ENCODE data around the gene SLC2A6.

Gene SLC2A6

DNA sequence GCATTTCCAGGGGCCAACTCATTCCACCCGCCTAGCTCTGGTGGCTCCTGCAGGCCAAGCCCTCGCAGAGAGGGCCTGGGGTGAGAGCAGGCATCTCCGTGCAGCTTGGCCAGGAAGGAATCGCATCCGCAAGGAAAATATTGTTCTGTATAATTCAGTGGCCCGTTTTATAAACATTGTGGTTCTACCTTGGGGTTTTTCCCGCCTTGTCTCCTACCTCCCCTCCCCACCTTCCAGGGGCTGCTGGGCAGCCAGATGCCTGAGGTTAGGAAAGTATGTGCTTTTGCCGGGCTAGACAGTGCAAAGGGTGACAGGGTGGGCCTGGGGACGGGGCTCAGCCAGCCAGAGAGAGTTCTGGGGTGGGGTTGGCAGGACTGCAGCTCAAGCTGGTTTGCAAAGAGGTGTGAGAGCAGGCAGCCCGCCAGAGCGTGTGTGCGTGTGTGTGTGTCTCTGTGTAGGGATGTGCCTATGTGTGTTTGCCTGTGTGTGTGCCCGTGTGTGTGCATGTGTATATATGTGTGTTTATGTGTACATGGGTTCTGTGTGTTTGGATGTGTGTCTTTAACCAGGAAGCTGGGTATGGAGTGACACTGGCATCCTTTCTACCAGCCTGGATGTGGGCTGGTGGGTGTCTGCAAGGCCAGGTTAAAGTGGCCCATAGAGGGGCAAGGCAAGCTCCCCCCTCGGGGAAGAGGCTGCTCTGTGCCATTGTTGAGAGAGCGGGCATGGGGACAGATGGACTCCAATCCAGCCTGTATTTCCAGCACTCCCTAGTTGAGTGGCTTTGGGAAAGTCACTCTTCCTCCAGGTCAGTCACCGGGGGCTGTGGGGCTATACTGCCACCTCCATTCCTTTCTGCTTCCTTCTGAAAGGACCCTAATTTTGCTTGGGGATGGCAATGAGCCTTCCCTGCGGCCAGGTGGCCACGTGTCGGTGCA is 10.6 kb upstream of the SLC2A6 start:
- Histone ChIP-seq H3K9me3 (no peaks in the 10 kb centered on the region), H3K27ac (no peak overlapping the region), H3K4me3 (no peak overlapping the region), H3K36me3 (no peaks in the 10 kb centered on the region), H3K27me3 (peaks cover 0 to 30% of the 10 kb centered on the region in 2 donors), H3K4me1 (peaks cover 7 to 36% (median 19%) of the 10 kb centered on the region in 4 donors)
- DNase-seq = no peak
- TF ChIP-seq, protein P1, sequence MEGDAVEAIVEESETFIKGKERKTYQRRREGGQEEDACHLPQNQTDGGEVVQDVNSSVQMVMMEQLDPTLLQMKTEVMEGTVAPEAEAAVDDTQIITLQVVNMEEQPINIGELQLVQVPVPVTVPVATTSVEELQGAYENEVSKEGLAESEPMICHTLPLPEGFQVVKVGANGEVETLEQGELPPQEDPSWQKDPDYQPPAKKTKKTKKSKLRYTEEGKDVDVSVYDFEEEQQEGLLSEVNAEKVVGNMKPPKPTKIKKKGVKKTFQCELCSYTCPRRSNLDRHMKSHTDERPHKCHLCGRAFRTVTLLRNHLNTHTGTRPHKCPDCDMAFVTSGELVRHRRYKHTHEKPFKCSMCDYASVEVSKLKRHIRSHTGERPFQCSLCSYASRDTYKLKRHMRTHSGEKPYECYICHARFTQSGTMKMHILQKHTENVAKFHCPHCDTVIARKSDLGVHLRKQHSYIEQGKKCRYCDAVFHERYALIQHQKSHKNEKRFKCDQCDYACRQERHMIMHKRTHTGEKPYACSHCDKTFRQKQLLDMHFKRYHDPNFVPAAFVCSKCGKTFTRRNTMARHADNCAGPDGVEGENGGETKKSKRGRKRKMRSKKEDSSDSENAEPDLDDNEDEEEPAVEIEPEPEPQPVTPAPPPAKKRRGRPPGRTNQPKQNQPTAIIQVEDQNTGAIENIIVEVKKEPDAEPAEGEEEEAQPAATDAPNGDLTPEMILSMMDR (IDR thresholded peaks at IDR 0.05) = no peak
- intact Hi-C loops (cut with DNase I; ENCODE audit: low total_unique reads) = loop anchor here (2.0 to 10.0 kb wide), 3 partner anchors 155 to 307 kb away; partner anchors contain the start of gene SURF6

DNA sequence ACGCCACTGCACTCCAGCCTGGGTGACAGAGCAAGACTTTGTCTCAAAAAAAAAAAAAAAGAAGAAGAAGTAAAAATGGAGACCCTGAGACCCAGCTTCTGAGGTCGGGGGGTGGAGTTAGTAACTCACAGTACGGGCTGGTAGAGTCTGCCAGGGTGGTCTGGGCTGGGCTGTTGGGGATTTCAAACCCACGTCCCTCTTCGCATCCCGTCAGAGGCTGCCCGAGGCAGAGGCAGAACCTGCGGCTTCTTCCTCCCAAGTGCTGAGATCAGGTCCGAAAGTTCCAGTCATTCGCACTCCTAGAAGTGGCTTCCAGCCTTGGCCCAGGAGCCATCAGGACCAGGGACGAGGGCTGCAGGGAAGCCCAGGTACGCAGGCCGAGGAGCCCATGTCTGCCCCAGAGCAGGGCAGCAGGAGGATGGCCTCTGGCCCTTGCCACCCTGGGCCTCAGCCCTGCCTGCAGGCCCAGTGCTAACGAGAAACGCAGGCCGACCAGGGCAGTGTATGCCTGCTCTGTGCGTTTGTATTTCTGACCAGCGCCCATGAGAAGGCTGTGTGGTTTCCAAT is 9.9 kb upstream of the SLC2A6 start:
- Histone ChIP-seq H3K4me3 (no peak overlapping the region), H3K36me3 (no peaks in the 10 kb centered on the region), H3K27ac (no peak overlapping the region), H3K4me1 (peaks cover 7 to 36% (median 19%) of the 10 kb centered on the region in 4 donors), H3K27me3 (peaks cover 0 to 34% of the 10 kb centered on the region in 2 donors), H3K9me3 (no peaks in the 10 kb centered on the region)
- DNase-seq = no peak
- intact Hi-C loops (cut with DNase I; ENCODE audit: low total_unique reads) = loop anchor here (5.0 to 10.0 kb wide), 2 partner anchors 154 to 306 kb away; partner anchors contain the start of gene SURF6
- TF ChIP-seq, protein P1 (IDR thresholded peaks at IDR 0.05) = no peak

DNA sequence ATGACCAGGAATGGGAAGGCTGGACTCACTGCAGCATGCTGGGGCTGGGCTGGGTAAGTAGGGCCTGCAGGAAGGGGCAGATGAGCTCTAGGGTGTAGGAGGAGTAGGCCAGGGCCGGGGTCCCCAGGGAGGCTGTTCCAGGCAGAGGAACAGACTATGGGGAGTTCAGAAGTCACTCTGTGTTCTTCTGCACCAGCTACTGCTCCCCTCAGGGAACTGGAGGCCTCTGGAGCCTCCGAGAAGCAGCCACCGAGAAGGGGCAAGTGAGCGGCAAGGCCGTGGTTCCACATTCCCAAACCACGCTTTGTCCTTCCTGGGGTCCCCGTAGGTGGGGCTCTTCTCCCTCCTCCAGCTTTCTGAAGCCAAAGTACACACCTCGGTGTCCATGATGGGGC is 8.4 kb upstream of the SLC2A6 start:
- H3K36me3 ChIP-seq = no peaks in the 10 kb centered on the region
- DNase-seq = no peak
- H3K4me1 ChIP-seq = peaks cover 7 to 24% (median 11%) of the 10 kb centered on the region in 4 donors
- H3K9me3 ChIP-seq = no peaks in the 10 kb centered on the region
- peaks cover 0 to 34% of the 10 kb centered on the region in 2 donors for H3K27me3 ChIP-seq
- intact Hi-C loops (cut with DNase I; ENCODE audit: low total_unique reads) = loop anchor here (5.0 to 10.0 kb wide), 2 partner anchors 153 to 305 kb away; partner anchors contain the start of gene SURF6
- H3K4me3 ChIP-seq = no peak overlapping the region
- H3K27ac ChIP-seq = no peak overlapping the region
- TF ChIP-seq, protein P1 (IDR thresholded peaks at IDR 0.05) = no peak

DNA sequence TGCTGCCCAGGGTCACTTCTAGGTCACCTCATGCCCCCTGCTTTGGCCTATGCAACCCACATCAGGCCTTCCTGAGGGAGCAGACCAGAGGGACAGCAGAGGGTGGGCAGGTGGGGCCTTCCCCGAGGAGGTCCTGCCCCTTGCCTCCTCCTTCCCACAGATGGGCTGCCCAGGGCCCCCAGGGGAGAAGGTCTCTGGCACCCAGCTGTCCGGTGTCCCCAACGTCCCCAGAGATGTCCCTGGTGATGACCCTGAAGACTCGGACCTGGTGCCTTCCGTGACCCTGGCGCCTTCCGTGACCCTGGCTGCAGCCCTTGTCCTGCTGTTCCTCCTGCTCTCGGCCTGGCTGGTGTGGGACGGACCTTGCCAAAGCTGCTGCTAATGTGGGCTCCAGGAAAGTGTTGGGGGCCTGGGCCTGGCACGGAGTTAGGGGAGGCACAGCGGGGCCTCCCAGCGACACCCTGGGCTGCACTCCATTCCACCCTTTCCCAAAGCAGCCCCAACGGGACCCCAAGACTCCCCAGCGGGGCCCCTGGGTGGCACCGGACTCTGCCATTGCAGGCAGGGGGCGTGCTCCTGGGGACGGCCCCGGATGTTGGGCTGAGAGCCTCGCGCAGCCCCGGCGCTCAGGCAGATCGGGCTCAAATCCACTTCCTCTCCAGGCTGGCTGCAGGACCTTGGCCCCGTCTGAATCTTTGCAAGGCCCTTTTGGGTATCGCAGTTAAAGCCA is 6.8 kb upstream of the SLC2A6 start:
- no peak overlapping the region for H3K27ac ChIP-seq
- H3K27me3 ChIP-seq = peaks cover 0 to 34% of the 10 kb centered on the region in 2 donors
- no peak overlapping the region for H3K4me3 ChIP-seq
- H3K9me3 ChIP-seq = no peaks in the 10 kb centered on the region
- peaks cover 0 to 11% (median 0%) of the 10 kb centered on the region in 4 donors for H3K4me1 ChIP-seq
- no peaks in the 10 kb centered on the region for H3K36me3 ChIP-seq
- intact Hi-C loops (cut with DNase I; ENCODE audit: low total_unique reads) = loop anchor here (1.0 to 10.0 kb wide), 3 partner anchors 77 to 303 kb away; partner anchors contain the start of gene SURF6
- TF ChIP-seq, protein P1 (IDR thresholded peaks at IDR 0.05) = no peak
- no peak for DNase-seq

Measured in tibial artery (tissue), 4 donors.